Stomach (tissue), 19 donors: ENCODE data around the gene CSNK1E. TPM values are rescaled to one million over a fixed set of nuclear protein-coding genes. Genes with fewer than 3 reads are reported as not detected.
"Not testable (repeated sequence)": the region's sequence is repeated elsewhere in the genome, so short reads cannot be mapped to it uniquely, and the experiment has no call there.

Source experiments
- DNase-seq, 2 donors: peaks; one replicate each; pipeline versions ENCODE4 v3.0.0 to v3.0.0-alpha.2; 2013 to 2019
- H3K27ac ChIP-seq, 5 donors: fragments of 200-600 bp in 4 of 5; sonication (generic) in 4 of 5; one replicate each; pipeline ENCODE4 v1.5.1; 2013 to 2019; ENCODE audit warnings: mild to moderate bottlenecking in 1 of 5, moderate library complexity in 1 of 5
- H3K27me3 ChIP-seq, 3 donors: fragments of 200-600 bp; sonication (generic); one replicate each; pipeline ENCODE4 v1.5.1; 2017 to 2019; ENCODE audit warnings: mixed run types in 1 of 3
- H3K36me3 ChIP-seq, 4 donors: fragments of 200-600 bp; sonication (generic); 1 replicate in 3 of 4; 2 replicates in 1 of 4; pipeline ENCODE4 v1.5.1; 2016 to 2019
- H3K4me1 ChIP-seq, 4 donors: fragments of 200-600 bp; sonication (generic); one replicate each; pipeline ENCODE4 v1.5.1; 2016 to 2019
- H3K4me3 ChIP-seq, 4 donors: fragments of 200-600 bp; sonication (generic) in 3 of 4; one replicate each; pipeline ENCODE4 v1.5.1; 2016 to 2019; ENCODE audit warnings: mild to moderate bottlenecking in 1 of 4
- H3K9me3 ChIP-seq, 4 donors: fragments of 200-600 bp; sonication (generic); one replicate each; pipeline ENCODE4 v1.5.1; 2016 to 2019
- POLR2A ChIP-seq, 4 donors: fragments of 450-650 bp; IDR thresholded peaks; one replicate each; pipeline ENCODE4 v1.6.1; 2016; ENCODE audit warnings: antibody characterized with exemption in 4 of 4, control low read depth in 2 of 4, mild to moderate bottlenecking in 1 of 4, moderate library complexity in 1 of 4
- POLR2AphosphoS5 ChIP-seq, 3 donors: sonication (generic); formaldehyde crosslinking; IDR thresholded peaks; one replicate each; pipeline ENCODE4 v1.6.1; 2016; ENCODE audit warnings: antibody characterized with exemption in 3 of 3
- WGBS, 5 donors: extraction: QIAGEN DNeasy Blood & Tissue Kit in 3 of 5; methylation state at CpG; one replicate each; pipeline versions ENCODE4 v1.1.5 to v1.1.7; 2013 to 2018; 5-methylcytosine and 5-hydroxymethylcytosine counted together
- intact Hi-C: fragments of 100-400 bp; cut with DNase I; formaldehyde crosslinking; loops from one replicate; pipeline ENCODE4 v1.15.1; 2023; ENCODE audit warnings: low total_unique reads
- long read RNA-seq, 10 donors: transcript quantifications; one replicate each; lab custom pipeline, GENCODE V29; 2026
- polyA plus RNA-seq, 3 donors: library from polyadenylated mRNA; stranded (reverse); fragments of 200-250 nt; gene quantifications; one replicate each; pipeline ENCODE4 v1.2.3, GENCODE V29; 2013
- total RNA-seq, 5 donors: library from RNA; depleted of rRNA; stranded (reverse); fragments of >200 nt; gene quantifications; one replicate each; pipeline versions ENCODE4 v1.1.0 to v1.2.3, GENCODE V29; 2014 to 2016
- donor health status: healthy with polysubstance abuse.
- donor health status: Bipolar disorder and iron deficiency.
- donor health status: healthy.

CSNK1E gene
- total RNA-seq (100 to 1,000 TPM in 2 of 5 donors, 10 to 100 TPM in 3; 19.4 to 135 (median 93.9) TPM), polyA plus RNA-seq (10 to 100 TPM; 47.5 to 69.3 (median 66.9) TPM)
- long read RNA-seq, donor 1, transcript CSNK1E-203 (11 exons, 2,791 nt): major isoform, 6 of 7 reads
- long read RNA-seq, donor 1, partial matches to known transcripts: 0 of 7 reads
- long read RNA-seq, donor 1, other reads (novel, unspliced or antisense): 0 of 7 reads
- long read RNA-seq, donor 2, transcript CSNK1E-203 (11 exons, 2,791 nt): major isoform, 9 of 19 reads
- long read RNA-seq, donor 2, partial matches to known transcripts: 5 of 19 reads
- long read RNA-seq, donor 2, other reads (novel, unspliced or antisense): 0 of 19 reads
- long read RNA-seq, donor 3, partial matches to known transcripts: 0 of 9 reads
- long read RNA-seq, donor 3, other reads (novel, unspliced or antisense): 0 of 9 reads
- long read RNA-seq, donor 4: 0 reads
- long read RNA-seq, donor 5, transcript CSNK1E-203 (11 exons, 2,791 nt): major isoform, 13 of 23 reads
- long read RNA-seq, donor 5, partial matches to known transcripts: 7 of 23 reads
- long read RNA-seq, donor 5, other reads (novel, unspliced or antisense): 0 of 23 reads
- long read RNA-seq, donor 6, transcript CSNK1E-203 (11 exons, 2,791 nt): major isoform, 29 of 52 reads
- long read RNA-seq, donor 6, partial matches to known transcripts: 10 of 52 reads
- long read RNA-seq, donor 6, other reads (novel, unspliced or antisense): 0 of 52 reads
- long read RNA-seq, donor 7, transcript CSNK1E-203 (11 exons, 2,791 nt): major isoform, 13 of 26 reads
- long read RNA-seq, donor 7, partial matches to known transcripts: 10 of 26 reads
- long read RNA-seq, donor 7, other reads (novel, unspliced or antisense): 0 of 26 reads
- long read RNA-seq, donor 8, transcript CSNK1E-203 (11 exons, 2,791 nt): major isoform, 8 of 15 reads
- long read RNA-seq, donor 8, partial matches to known transcripts: 0 of 15 reads
- long read RNA-seq, donor 8, other reads (novel, unspliced or antisense): 0 of 15 reads
- long read RNA-seq, donor 9, partial matches to known transcripts: 6 of 10 reads
- long read RNA-seq, donor 9, other reads (novel, unspliced or antisense): 0 of 10 reads
- long read RNA-seq, donor 10, partial matches to known transcripts: 0 of 5 reads
- long read RNA-seq, donor 10, other reads (novel, unspliced or antisense): 0 of 5 reads

DNA sequence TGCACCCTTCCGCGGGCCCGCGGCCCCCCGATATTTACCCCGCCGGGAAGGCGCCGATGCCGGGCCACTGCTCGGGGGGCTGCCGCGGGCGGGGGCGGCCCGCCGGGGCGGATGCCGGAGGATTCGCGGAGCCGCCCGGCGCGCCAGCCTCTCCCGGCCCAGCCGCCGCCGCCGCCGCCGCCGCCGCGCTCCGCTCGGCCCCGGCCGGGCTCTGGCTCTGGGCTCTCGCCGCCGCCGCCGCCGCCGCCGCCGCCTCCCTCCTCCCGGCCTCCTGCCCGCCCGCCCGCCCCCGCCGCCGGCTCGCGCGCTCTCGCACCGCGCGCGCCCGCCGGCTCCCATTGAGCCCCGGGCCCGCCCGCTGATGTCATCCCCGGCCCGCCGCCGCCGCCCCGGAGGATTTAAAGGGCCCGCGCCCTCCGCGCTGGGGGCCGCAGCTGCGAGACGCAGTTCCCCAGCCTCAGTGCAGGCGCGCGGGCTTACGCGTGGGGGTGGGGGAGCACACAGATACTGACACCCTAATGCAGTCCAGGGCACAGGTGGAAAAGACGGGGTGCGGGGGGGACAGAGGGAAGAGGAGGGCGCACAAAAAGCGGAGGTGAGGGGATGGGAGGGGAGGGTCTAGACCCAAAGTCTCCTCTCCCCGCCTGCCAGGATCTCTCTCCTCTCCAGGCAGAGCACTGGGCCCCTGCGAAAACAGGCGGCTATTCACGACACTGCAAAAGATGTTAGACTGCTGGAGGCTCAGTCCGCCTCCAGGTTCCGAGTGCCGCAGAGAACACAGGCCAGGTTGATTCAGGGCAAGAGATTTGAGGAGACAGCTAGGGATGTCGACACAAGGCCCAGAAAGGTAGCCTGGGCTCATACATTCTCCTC is at the start of gene CSNK1E:
CSNK1E (minus strand) TSS at position 312 of the 873 bp plus-strand sequence. CDS start 3,276 bp downstream, outside the sequence.
- TF ChIP-seq POLR2A (IDR thresholded peaks at IDR 0.05) (no peak), POLR2AphosphoS5 (IDR thresholded peaks at IDR 0.05) (peak in 2 of 3 donors; percentile 12 to 52)
- Histone ChIP-seq H3K9me3 (no peaks in the 10 kb centered on the region), H3K4me3 (peak within 1 kb of the TSS; percentile 63 to 88 (median 76)), H3K27ac (peak within 1 kb of the TSS; percentile 97 to 99 (median 98)), H3K36me3 (peaks cover under 1 to 13% (median 8%) of the 10 kb centered on the region in 4 donors), H3K4me1 (peaks cover 44 to 58% (median 52%) of the 10 kb centered on the region in 4 donors), H3K27me3 (no peaks in the 10 kb centered on the region)
- 2 to 9% (median 2%) methylated on average over 11 to 88 of the region's 98 CpGs for WGBS, 5 donors
- intact Hi-C loops: no loop called here
- peak; percentile 86 to 93 for DNase-seq

- H3K27me3 ChIP-seq, H3K9me3 ChIP-seq, H3K4me3 ChIP-seq, H3K36me3 ChIP-seq, intact Hi-C loops, H3K27ac ChIP-seq, DNase-seq, H3K4me1 ChIP-seq: not testable (repeated sequence)
- WGBS, 5 donors: 82 to 99% (median 91%) methylated on average over 2 to 3 of the region's 3 CpGs
Measured at GRCh38 chr22:38365829-38366228, 48.6 kb upstream of the CSNK1E start.

DNA sequence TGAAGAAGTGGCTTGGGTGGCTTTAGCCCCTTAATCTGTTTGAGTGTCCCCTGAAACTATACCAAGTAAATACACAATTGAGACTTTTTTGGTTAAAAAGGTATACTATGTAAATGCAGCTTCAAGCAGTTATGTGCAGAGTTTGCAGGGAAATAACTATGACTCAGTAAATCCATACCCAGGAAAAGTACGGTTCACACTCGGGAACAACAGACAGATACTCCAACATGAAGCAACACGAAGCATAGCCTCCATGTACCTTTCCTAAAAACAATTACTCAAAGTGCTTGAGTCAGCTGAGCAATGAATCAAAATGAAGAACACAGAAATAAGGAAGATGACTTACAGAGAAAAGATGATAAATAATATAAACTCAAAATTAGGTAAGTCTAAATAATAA is 47.9 kb upstream of the CSNK1E start:
- H3K27me3 ChIP-seq, DNase-seq, H3K36me3 ChIP-seq, H3K4me3 ChIP-seq, intact Hi-C loops, H3K27ac ChIP-seq, H3K9me3 ChIP-seq, H3K4me1 ChIP-seq: not testable (repeated sequence)
- WGBS, 5 donors: 82 to 96% (median 94%) methylated on average over 3 of the region's 3 CpGs

DNA sequence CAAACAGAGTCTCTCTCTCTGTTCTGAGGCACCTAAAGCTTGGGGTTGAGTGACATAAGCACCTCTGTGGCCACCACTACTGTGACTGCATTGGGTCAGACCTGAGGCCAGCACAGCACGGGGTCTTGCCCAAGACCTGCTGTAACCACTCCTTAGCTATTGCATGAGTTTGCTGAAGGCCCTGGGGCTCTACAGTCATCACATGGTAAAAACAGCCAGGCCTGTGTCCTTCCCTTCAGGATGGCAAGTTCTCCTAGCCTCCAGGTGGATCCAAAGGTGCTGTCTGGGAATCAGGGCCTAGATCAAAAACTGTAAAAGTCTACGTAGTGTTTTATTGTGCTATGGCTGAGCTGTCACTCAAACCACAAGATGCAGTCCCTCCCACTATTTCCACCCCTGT is 43.3 kb upstream of the CSNK1E start:
- H3K4me1 ChIP-seq, H3K27me3 ChIP-seq, DNase-seq, intact Hi-C loops, H3K4me3 ChIP-seq, H3K27ac ChIP-seq, H3K9me3 ChIP-seq: not testable (repeated sequence)
- H3K36me3 ChIP-seq: peaks cover 0 to 11% (median 8%) of the 10 kb centered on the region in 4 donors
- 92 to 100% (median 95%) methylated on average over 1 to 2 of the region's 2 CpGs for WGBS, 5 donors

GRCh38 chr22:38359817-38360216 is 42.6 kb upstream of the CSNK1E start:
- intact Hi-C loops, H3K4me1 ChIP-seq, H3K4me3 ChIP-seq, DNase-seq, H3K27me3 ChIP-seq, H3K9me3 ChIP-seq, H3K27ac ChIP-seq: not testable (repeated sequence)
- 80 to 100% (median 92%) methylated on average over 1 of the region's 1 CpG; no CpG with 5 or more reads in 1 of the 5 donors for WGBS, 5 donors
- H3K36me3 ChIP-seq: peaks cover 0 to 18% (median 14%) of the 10 kb centered on the region in 4 donors

DNA sequence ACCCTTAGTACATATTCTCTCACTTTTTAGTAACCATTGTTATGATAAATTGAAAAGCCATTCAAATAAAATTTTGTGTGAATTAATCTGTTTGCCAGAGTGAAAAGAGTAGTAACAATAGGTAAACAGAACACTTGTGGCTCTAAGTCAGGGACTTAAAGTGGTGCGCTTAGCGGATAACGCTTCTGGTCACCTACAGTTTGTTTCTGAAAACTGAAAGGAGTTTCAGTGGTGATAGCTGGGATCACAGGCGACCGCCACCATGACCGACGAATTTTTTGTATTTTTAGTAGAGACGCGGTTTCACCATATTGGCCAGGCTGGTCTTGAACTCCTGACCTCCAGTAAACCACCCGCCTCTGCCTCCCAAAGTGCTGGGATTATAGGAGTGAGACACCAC is 40.7 kb upstream of the CSNK1E start:
- DNase-seq, intact Hi-C loops, H3K4me3 ChIP-seq: not testable (repeated sequence)

More for the DNA sequence above, 40.7 kb upstream of the CSNK1E start:
- H3K27me3 ChIP-seq, H3K27ac ChIP-seq, H3K9me3 ChIP-seq, H3K4me1 ChIP-seq: not testable (repeated sequence)
- 75 to 91% (median 89%) methylated on average over 10 of the region's 10 CpGs for WGBS, 5 donors
- peaks cover 0 to 18% (median 17%) of the 10 kb centered on the region in 4 donors for H3K36me3 ChIP-seq
